GM23248 (cell line): Measurements from ENCODE around the gene ACTG1. TPM values are rescaled to one million over a fixed set of nuclear protein-coding genes. Genes with fewer than 3 reads are reported as not detected.

Source experiments
- DNase-seq: peaks from one replicate; pipeline ENCODE4 v3.0.0-alpha.2; 2015
- H2AFZ ChIP-seq: fragments of 200-600 bp; sonication (generic); 2 replicates; pipeline ENCODE4 v1.6.1; 2016; ENCODE audit warnings: antibody characterized with exemption
- H3F3A ChIP-seq: fragments of 200-600 bp; sonication (generic); 2 replicates; pipeline ENCODE4 v1.6.1; 2016; ENCODE audit warnings: mild to moderate bottlenecking, antibody characterized with exemption, mixed run types; ENCODE audit not compliant: insufficient read depth
- H3K27ac ChIP-seq: fragments of 200-600 bp; sonication (generic); 2 replicates; pipeline ENCODE4 v1.5.1; 2016; ENCODE audit warnings: mild to moderate bottlenecking
- H3K27me3 ChIP-seq: fragments of 200-600 bp; sonication (generic); replicated peaks from 2 replicates; pipeline ENCODE4 v1.6.1; 2016; ENCODE audit warnings: mild to moderate bottlenecking; ENCODE audit not compliant: insufficient read depth
- H3K36me3 ChIP-seq: fragments of 200-600 bp; sonication (generic); 2 replicates; pipeline ENCODE4 v1.6.1; 2016; ENCODE audit warnings: low read depth, mild to moderate bottlenecking
- H3K4me1 ChIP-seq: fragments of 200-600 bp; sonication (generic); 2 replicates; pipeline ENCODE4 v1.6.1; 2016; ENCODE audit warnings: mild to moderate bottlenecking; ENCODE audit not compliant: insufficient read depth
- H3K4me2 ChIP-seq: fragments of 200-600 bp; sonication (generic); one replicate; pipeline ENCODE4 v1.6.1; 2016; ENCODE audit warnings: mild to moderate bottlenecking; ENCODE audit not compliant: unreplicated experiment
- H3K4me3 ChIP-seq: fragments of 200-600 bp; sonication (generic); 2 replicates; pipeline ENCODE4 v1.5.1; 2016; ENCODE audit warnings: mild to moderate bottlenecking
- H3K79me2 ChIP-seq: fragments of 200-600 bp; sonication (generic); 2 replicates; pipeline ENCODE4 v1.6.1; 2016; ENCODE audit warnings: mild to moderate bottlenecking; ENCODE audit not compliant: insufficient read depth
- H3K9ac ChIP-seq: fragments of 200-600 bp; sonication (generic); 2 replicates; pipeline ENCODE4 v1.6.1; 2016; ENCODE audit warnings: mild to moderate bottlenecking
- H3K9me2 ChIP-seq: fragments of 200-600 bp; sonication (generic); 2 replicates; pipeline ENCODE4 v1.6.1; 2016; ENCODE audit warnings: mixed run types, mild to moderate bottlenecking, moderate library complexity; ENCODE audit not compliant: insufficient read depth
- H3K9me3 ChIP-seq: fragments of 200-600 bp; sonication (generic); one replicate; pipeline ENCODE4 v1.6.1; 2017; ENCODE audit warnings: low read depth
- H4K20me1 ChIP-seq: fragments of 200-600 bp; sonication (generic); 2 replicates; pipeline ENCODE4 v1.6.0; 2016; ENCODE audit not compliant: insufficient read depth
- EZH2 ChIP-seq: fragments of 200-600 bp; sonication (generic); IDR thresholded peaks from 2 replicates; pipeline ENCODE4 v1.6.1; 2018; ENCODE audit warnings: antibody characterized with exemption, mild to moderate bottlenecking; ENCODE audit not compliant: insufficient read depth, poor library complexity, severe bottlenecking
- EZH2phosphoT487 ChIP-seq: fragments of 200-600 bp; sonication (generic); IDR thresholded peaks from 2 replicates; pipeline ENCODE4 v1.6.1; 2018; ENCODE audit warnings: antibody characterized with exemption, moderate library complexity, mild to moderate bottlenecking, low read depth; ENCODE audit not compliant: insufficient read depth
- WGBS, 2 experiments: methylation state at CpG; one replicate each; pipeline ENCODE4 v1.1.6; 2015 to 2017; ENCODE audit warnings: low lambda C conversion rate in 2 of 2, low coverage in 1 of 2; ENCODE audit errors: missing lambda C conversion rate in 2 of 2; 5-methylcytosine and 5-hydroxymethylcytosine counted together
- in situ Hi-C: fragments of 300-500 bp; cut with MboI; formaldehyde crosslinking; loops from 2 replicates; pipeline ENCODE4 v1.15.0; 2020
- polyA plus RNA-seq: library from polyadenylated mRNA; unstranded; fragments of >200 nt; fragmentation: Nextera tagmentation; extraction: Ambion mirVana; gene quantifications from 2 replicates; pipeline ENCODE4 v1.2.1, GENCODE V29; 2016
- total RNA-seq: library from RNA; depleted of rRNA; stranded (reverse); fragments of >200 nt; shearing (Covaris generic); gene quantifications from 2 replicates; pipeline ENCODE4 v1.2.3, GENCODE V29; 2014

Gene ACTG1
- total and polyA plus RNA-seq, 2 experiments from 2014 or later, result 3,778 to 9,349 TPM

- H3K9ac ChIP-seq, result no peak overlapping the region
- H3K9me3 ChIP-seq, result no peaks in the 10 kb centered on the region
- WGBS, 2 experiments, result 91 to 93% methylated on average over 13 to 15 of the region's 15 CpGs
- in situ Hi-C loops, result no loop called here
- peaks cover 10% of the 10 kb centered on the region; the same call in 1 of the 2 replicates for H3F3A ChIP-seq
- TF ChIP-seq EZH2 (no peak), EZH2phosphoT487 (no peak)
- no peaks in the 10 kb centered on the region for H3K36me3 ChIP-seq
- peaks cover 27% of the 10 kb centered on the region for H3K79me2 ChIP-seq
- no peak overlapping the region for H3K27ac ChIP-seq
- no peaks in the 10 kb centered on the region for H3K27me3 ChIP-seq
- no peak overlapping the region for H3K4me3 ChIP-seq
- H2AFZ ChIP-seq, result no peak overlapping the region
- H3K4me1 ChIP-seq, result peaks cover 13% of the 10 kb centered on the region
- DNase-seq, result no peak
- H3K4me2 ChIP-seq, result no peak overlapping the region
- H4K20me1 ChIP-seq, result no peaks in the 10 kb centered on the region
- no peaks in the 10 kb centered on the region for H3K9me2 ChIP-seq
Observed at GRCh38 chr17:81550285-81550684, 37.7 kb upstream of the ACTG1 start.

DNA sequence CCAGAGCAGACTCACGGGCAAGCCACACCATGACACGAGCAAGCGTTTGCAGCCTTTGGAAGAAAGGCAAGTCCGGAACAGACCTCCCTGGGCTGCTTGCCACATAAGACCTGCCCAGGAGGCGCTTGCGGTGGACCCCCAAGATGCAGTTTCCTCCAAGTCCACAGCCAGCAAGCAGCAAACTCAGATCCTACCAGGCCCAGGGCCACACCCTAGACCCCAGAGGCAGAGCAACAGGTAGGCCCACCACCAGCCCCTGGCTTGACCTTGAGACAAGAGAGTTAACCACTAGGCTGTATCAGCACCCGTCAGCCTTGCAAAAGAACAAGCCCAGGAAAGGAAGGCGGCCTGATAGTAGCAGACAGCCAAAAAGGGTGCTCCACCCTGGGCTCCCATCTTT, 37.2 kb upstream of the ACTG1 start:
- DNase-seq, result no peak
- Histone ChIP-seq H3K79me2 (peaks cover 27% of the 10 kb centered on the region), H3K4me1 (peaks cover 13% of the 10 kb centered on the region), H3F3A (peaks cover 10% of the 10 kb centered on the region; the same call in 1 of the 2 replicates), H3K4me2 (no peak overlapping the region), H3K9me3 (no peaks in the 10 kb centered on the region), H4K20me1 (no peaks in the 10 kb centered on the region), H3K4me3 (no peak overlapping the region), H2AFZ (no peak overlapping the region), H3K27ac (no peak overlapping the region), H3K27me3 (no peaks in the 10 kb centered on the region), H3K9ac (no peak overlapping the region), H3K36me3 (no peaks in the 10 kb centered on the region), H3K9me2 (no peaks in the 10 kb centered on the region)
- in situ Hi-C loops, result no loop called here
- no peak for TF ChIP-seq EZH2phosphoT487
- no peak for TF ChIP-seq EZH2
- WGBS, 2 experiments, result 79 to 81% methylated on average over 8 of the region's 8 CpGs

GRCh38 chr17:81549031-81549557, 36.5 kb upstream of the ACTG1 start:
- Histone ChIP-seq H3K4me1 (peaks cover 12% of the 10 kb centered on the region), H3K9me2 (no peaks in the 10 kb centered on the region), H3K27ac (no peak overlapping the region), H3K4me3 (no peak overlapping the region), H3K9me3 (no peaks in the 10 kb centered on the region), H3K36me3 (no peaks in the 10 kb centered on the region; the same call in 1 of the 2 replicates), H3K9ac (no peak overlapping the region), H3K27me3 (no peaks in the 10 kb centered on the region), H3F3A (peaks cover 9% of the 10 kb centered on the region; the same call in 1 of the 2 replicates), H2AFZ (no peak overlapping the region), H4K20me1 (no peaks in the 10 kb centered on the region), H3K4me2 (no peak overlapping the region), H3K79me2 (peaks cover 27% of the 10 kb centered on the region)
- in situ Hi-C loops, result no loop called here
- TF ChIP-seq EZH2 (no peak), EZH2phosphoT487 (no peak)
- WGBS, 2 experiments, result 89 to 90% methylated on average over 15 to 16 of the region's 16 CpGs
- DNase-seq, result no peak

DNA sequence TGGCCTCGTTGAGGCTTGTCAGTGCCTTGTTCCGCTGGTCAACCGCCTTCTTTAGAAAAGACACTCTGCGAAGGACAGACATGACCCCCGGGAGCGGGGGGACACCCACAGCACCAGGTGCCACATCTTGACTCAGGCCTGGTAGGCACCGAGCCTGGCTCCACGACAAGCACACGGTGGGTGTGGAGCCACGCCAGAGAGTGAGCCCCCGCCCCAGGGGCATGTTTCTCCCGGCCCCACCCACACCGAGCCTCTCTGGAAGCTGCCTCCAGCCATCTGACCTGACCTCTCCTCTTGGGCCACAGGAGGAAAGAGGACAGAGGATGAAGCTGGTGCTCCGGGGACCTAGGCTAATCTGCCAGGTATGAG, 35.0 kb upstream of the ACTG1 start:
- Histone ChIP-seq H3K27ac (no peak overlapping the region), H3K4me1 (no peaks in the 10 kb centered on the region), H3K27me3 (no peaks in the 10 kb centered on the region), H3F3A (no peaks in the 10 kb centered on the region), H3K4me2 (no peak overlapping the region), H3K9me3 (no peaks in the 10 kb centered on the region), H3K79me2 (peaks cover 27% of the 10 kb centered on the region), H3K4me3 (no peak overlapping the region), H3K9me2 (no peaks in the 10 kb centered on the region), H2AFZ (no peak overlapping the region), H3K36me3 (no peaks in the 10 kb centered on the region; the same call in 1 of the 2 replicates), H4K20me1 (no peaks in the 10 kb centered on the region), H3K9ac (no peak overlapping the region)
- DNase-seq, result no peak
- TF ChIP-seq EZH2phosphoT487 (no peak), EZH2 (no peak)
- WGBS, 2 experiments, result 79 to 84% methylated on average over 10 to 13 of the region's 14 CpGs
- in situ Hi-C loops, result no loop called here
